ENCODE data around the gene CLTB.

DNA sequence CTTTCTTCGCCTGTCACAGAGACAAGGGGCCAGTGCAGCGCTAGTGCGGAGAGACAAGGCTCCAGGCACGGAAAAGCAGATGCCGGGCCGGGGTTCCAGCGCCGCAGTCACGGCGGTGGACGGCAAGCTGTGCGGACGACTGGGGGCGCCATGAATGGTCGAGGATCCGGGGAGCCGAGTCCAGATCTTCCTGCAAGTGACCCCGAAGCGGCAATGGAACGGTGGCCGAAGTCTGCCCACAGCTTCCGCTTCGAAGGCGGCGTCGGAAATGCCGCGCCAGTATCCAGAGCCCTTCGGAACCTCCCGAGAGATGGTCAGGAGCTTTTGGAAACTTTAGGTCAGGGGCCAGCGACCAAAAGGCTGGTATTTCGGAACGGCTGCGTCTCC lies 31.2 kb upstream of the CLTB start:
- TF ChIP-seq CTCF (conservative IDR thresholded peaks at IDR 0.05; ENCODE audit: low read depth, low read length) (no peak), EZH2 (IDR thresholded peaks at IDR 0.05; ENCODE audit: low read length, unreplicated experiment) (no peak)
